HepG2 (cell line): ENCODE measurements around the gene VEPH1. TPM values are rescaled to one million over a fixed set of nuclear protein-coding genes. Genes with fewer than 3 reads are reported as not detected.

ENCODE experiments used
- ATAC-seq: fragments of 200-7000 bp; cut with Tn5 transposase; 3 replicates; pipeline ENCODE4 v1.9.1; 2020; ENCODE audit warnings: mild to moderate bottlenecking, moderate library complexity
- BruUV-seq: library from RNA; stranded (reverse); fragments of 400-500 nt; replicated peaks from 2 replicates; lab custom pipeline; 2021; lab: Mats Ljungman, UMichigan
- CTCF ChIA-PET: fragments of 300-600 bp; formaldehyde crosslinking; extraction: SDS; loops from one replicate; lab custom pipeline; 2021; ENCODE audit warnings: low total read pairs, inconsistent platforms, low intra/inter-chr PET ratio; lab: Yijun Ruan, JAX
- POLR2A ChIA-PET: fragments of 350-600 bp; sonication (Branson Sonifier 250); formaldehyde crosslinking; loops from one replicate; lab custom pipeline; 2020; ENCODE audit warnings: antibody characterized with exemption, inconsistent platforms; lab: Yijun Ruan, JAX
- DNase-seq: peaks from one replicate; pipeline ENCODE4 v3.0.0-alpha.2; 2015; ENCODE audit warnings: low spot score
- FAIRE-seq: peaks from 3 replicates; lab custom pipeline; 2011; peaks lifted over from hg19 to GRCh38; lab: Jason Lieb, UNC
- H2AFZ ChIP-seq: one replicate; pipeline ENCODE4 v1.6.1; 2011; ENCODE audit warnings: low read length, inconsistent platforms
- H3K27ac ChIP-seq: fragments of 300-600 bp; 3 replicates; pipeline ENCODE4 v1.8.0; 2011; ENCODE audit warnings: mixed run types, mild to moderate bottlenecking, mixed read lengths, low read length, inconsistent platforms; ENCODE audit not compliant: insufficient read depth; ENCODE audit errors: extremely low read length
- H3K27me3 ChIP-seq, 2 experiments: fragments of 200-600 bp in 1 of 2; 2 replicates in 1 of 2; 3 replicates in 1 of 2; pipeline versions ENCODE4 v1.6.0 to v1.8.0; 2011; ENCODE audit warnings: low read length in 2 of 2, mild to moderate bottlenecking in 2 of 2, moderate library complexity in 2 of 2, inconsistent platforms in 1 of 2; ENCODE audit not compliant: insufficient read depth in 2 of 2, control insufficient read depth in 1 of 2
- H3K36me3 ChIP-seq, 2 experiments: fragments of 200-600 bp in 1 of 2; replicated peaks in 1 of 2; 2 replicates in 1 of 2; 3 replicates in 1 of 2; pipeline versions ENCODE4 v1.5.1 to v1.8.0; 2011; ENCODE audit warnings: low read length in 2 of 2, inconsistent platforms in 1 of 2; ENCODE audit not compliant: insufficient read depth in 2 of 2, control insufficient read depth in 1 of 2
- H3K4me1 ChIP-seq: 2 replicates; pipeline ENCODE4 v1.5.1; 2012; ENCODE audit warnings: low read length, inconsistent platforms; ENCODE audit not compliant: insufficient read depth
- H3K4me2 ChIP-seq: 2 replicates; pipeline ENCODE4 v1.6.0; 2011; ENCODE audit warnings: low read depth, low read length, inconsistent platforms
- H3K4me3 ChIP-seq, 3 experiments: fragments of 200-600 bp in 1 of 3; sonication (generic), shearing (Covaris generic) in 1 of 3; replicated peaks in 1 of 3; 2 replicates each; pipeline ENCODE4 v1.5.1; 2011 to 2016; ENCODE audit warnings: low read length in 3 of 3, inconsistent platforms in 2 of 3, low read depth in 2 of 3, mild to moderate bottlenecking in 2 of 3, control low read depth in 1 of 3, mixed read lengths in 1 of 3; ENCODE audit not compliant: insufficient read depth in 1 of 3
- H3K79me2 ChIP-seq: one replicate; pipeline ENCODE4 v1.6.1; 2011; ENCODE audit warnings: low read length, inconsistent platforms; ENCODE audit not compliant: insufficient read depth
- H3K9ac ChIP-seq: 2 replicates; pipeline ENCODE4 v1.6.0; 2011; ENCODE audit warnings: mild to moderate bottlenecking, low read depth, low read length, inconsistent platforms; ENCODE audit not compliant: insufficient read depth
- H3K9me3 ChIP-seq: 2 replicates; pipeline ENCODE4 v1.5.1; 2012; ENCODE audit warnings: mild to moderate bottlenecking, low read length
- H4K20me1 ChIP-seq: 2 replicates; pipeline ENCODE4 v1.6.0; 2011; ENCODE audit warnings: inconsistent platforms, mild to moderate bottlenecking, low read length, moderate library complexity; ENCODE audit not compliant: insufficient read depth
- CBX5 ChIP-seq: sonication (generic); formaldehyde crosslinking; IDR thresholded peaks from 2 replicates; pipeline ENCODE4 v1.4.0; 2020; ENCODE audit warnings: missing genetic modification reagents, borderline replicate concordance
- CHD4 ChIP-seq: fragments of 200-600 bp; sonication (generic); IDR thresholded peaks from 2 replicates; pipeline ENCODE4 v1.7.0; 2017; ENCODE audit warnings: mild to moderate bottlenecking, low read length, borderline replicate concordance
- CREB1 ChIP-seq, 2 experiments: fragments of 450-650 bp in 1 of 2; IDR thresholded peaks; 2 replicates each; pipeline ENCODE4 v1.6.1; 2016 to 2017; ENCODE audit warnings: control low read depth in 1 of 2, mild to moderate bottlenecking in 1 of 2, missing compliant biosample characterization in 1 of 2, missing genetic modification characterization in 1 of 2
- DPF2 ChIP-seq: sonication (generic); formaldehyde crosslinking; IDR thresholded peaks from 2 replicates; pipeline ENCODE4 v1.4.0; 2020; ENCODE audit warnings: mild to moderate bottlenecking, low read depth, missing genetic modification reagents, borderline replicate concordance
- FOXK1 ChIP-seq: sonication (generic); formaldehyde crosslinking; IDR thresholded peaks from 2 replicates; pipeline ENCODE4 v1.4.0; 2020; ENCODE audit warnings: low read depth, missing genetic modification reagents, borderline replicate concordance
- KLF16 ChIP-seq, 2 experiments: sonication (generic) in 1 of 2; formaldehyde crosslinking in 1 of 2; IDR thresholded peaks; 2 replicates each; pipeline versions ENCODE4 v1.6.1 to v1.8.0; 2016 to 2023; ENCODE audit warnings: missing genetic modification reagents in 2 of 2, missing compliant biosample characterization in 1 of 2
- MAFG ChIP-seq: sonication (generic); formaldehyde crosslinking; IDR thresholded peaks from 2 replicates; pipeline ENCODE4 v1.5.1; 2020; ENCODE audit warnings: mild to moderate bottlenecking, missing genetic modification reagents
- NR3C1 ChIP-seq: sonication (generic); formaldehyde crosslinking; IDR thresholded peaks from 2 replicates; pipeline ENCODE4 v1.4.0; 2020; ENCODE audit warnings: missing genetic modification reagents
- PCBP2 ChIP-seq: fragments of 200-400 bp; formaldehyde crosslinking; optimal IDR thresholded peaks from 2 replicates; pipeline ENCODE3; 2018; ENCODE audit warnings: low read length, low read depth; ENCODE audit not compliant: poor library complexity, severe bottlenecking
- RBM22 ChIP-seq: fragments of 200-400 bp; formaldehyde crosslinking; optimal IDR thresholded peaks from 2 replicates; pipeline ENCODE3; 2017; ENCODE audit warnings: mild to moderate bottlenecking, low read length, moderate library complexity
- SIX1 ChIP-seq: sonication (generic); formaldehyde crosslinking; IDR thresholded peaks from 2 replicates; pipeline ENCODE4 v1.4.0; 2020; ENCODE audit warnings: missing genetic modification reagents, borderline replicate concordance
- ZNF446 ChIP-seq: sonication (generic); formaldehyde crosslinking; IDR thresholded peaks from 2 replicates; pipeline ENCODE4 v1.5.0; 2020; ENCODE audit warnings: mild to moderate bottlenecking, missing genetic modification reagents
- ZNF569 ChIP-seq: sonication (generic); formaldehyde crosslinking; IDR thresholded peaks from 2 replicates; pipeline ENCODE4 v1.5.0; 2020; ENCODE audit warnings: mild to moderate bottlenecking, missing genetic modification reagents, moderate library complexity, borderline replicate concordance
- ZNF577 ChIP-seq: sonication (generic); formaldehyde crosslinking; IDR thresholded peaks from 2 replicates; pipeline ENCODE4 v1.4.0; 2020; ENCODE audit warnings: mild to moderate bottlenecking, low read depth, missing genetic modification reagents, borderline replicate concordance
- ZNF747 ChIP-seq: sonication (generic); formaldehyde crosslinking; IDR thresholded peaks from 2 replicates; pipeline ENCODE4 v1.8.1; 2023; ENCODE audit warnings: missing genetic modification reagents, mild to moderate bottlenecking, borderline replicate concordance
- WGBS: methylation state at CpG from one replicate; pipeline ENCODE4 v1.1.6; 2017; ENCODE audit warnings: low lambda C conversion rate; 5-methylcytosine and 5-hydroxymethylcytosine counted together
- in situ Hi-C: cut with HindIII; loops from 2 replicates; pipeline ENCODE4 v1.10.0; 2017; ENCODE audit warnings: low pct_unique_long_range_greater_than_20kb; ENCODE audit not compliant: extremely low pct_ligation_motif_present
- intact Hi-C: fragments of 100-400 bp; cut with micrococcal nuclease; formaldehyde crosslinking; loops from one replicate; pipeline ENCODE4 v1.10.0; 2022; ENCODE audit not compliant: unreplicated experiment
- polyA plus RNA-seq, 8 experiments: library from polyadenylated mRNA; depleted of rRNA in 3 of 8; stranded (reverse) in 7 of 8; unstranded in 1 of 8; fragments of >200 nt; fragmentation: Illumina TruSeq in 4 of 8; extraction: Trizol in 4 of 8; gene quantifications; 2 replicates each; pipeline versions ENCODE4 v1.2.1 to v1.2.3, GENCODE V29; 2011 to 2016; ENCODE audit warnings: low read depth in 4 of 8, missing spikeins in 1 of 8, mixed read lengths in 1 of 8; ENCODE audit not compliant: insufficient read depth in 1 of 8
- total RNA-seq, 5 experiments: library from RNA; depleted of rRNA; stranded (reverse); fragments of >200 nt; fragmentation: Illumina TruSeq; extraction: Trizol; gene quantifications; 2 replicates each; pipeline ENCODE4 v1.2.3, GENCODE V29; 2016; ENCODE audit warnings: low read depth in 1 of 5
- TF ChIP-seq, protein P1 (sequence below): sonication (generic); formaldehyde crosslinking; IDR thresholded peaks from 2 replicates; pipeline ENCODE4 v1.5.1; 2020; ENCODE audit warnings: mild to moderate bottlenecking, missing genetic modification reagents, borderline replicate concordance
- TF ChIP-seq, protein P2 (sequence below): sonication (generic); formaldehyde crosslinking; IDR thresholded peaks from 2 replicates; pipeline ENCODE4 v1.5.0; 2020; ENCODE audit warnings: mild to moderate bottlenecking, low read depth, missing genetic modification reagents, borderline replicate concordance

The VEPH1 gene
- total and polyA plus RNA-seq, 2 of the 13 experiments (the other 11 are each of a cell fraction or from before 2014, with no cell fraction given): not detected

DNA sequence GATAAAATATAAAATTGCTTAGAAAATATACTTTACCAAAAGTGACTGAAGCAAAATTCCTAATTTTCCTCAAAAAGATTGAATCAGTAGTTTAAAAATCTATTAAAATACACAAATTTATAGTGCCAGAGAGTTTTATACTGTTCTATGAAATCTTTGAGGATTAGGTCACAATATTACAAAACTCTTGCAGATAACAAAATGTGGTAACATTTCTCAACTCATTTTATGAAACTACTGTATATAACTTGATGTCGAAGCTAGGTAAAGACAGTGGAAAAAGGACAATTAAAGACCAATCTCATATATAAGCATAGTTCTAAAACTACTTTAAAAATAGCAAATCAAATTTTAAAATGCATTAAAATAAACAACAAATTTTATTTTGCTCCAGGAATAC, 15.9 kb downstream of the VEPH1 start:
- Histone ChIP-seq H3K4me3 (no peak overlapping the region), H4K20me1 (no peaks in the 10 kb centered on the region), H3K9me3 (no peaks in the 10 kb centered on the region), H3K27me3 (no peaks in the 10 kb centered on the region), H3K27ac (no peak overlapping the region), H3K9ac (no peak overlapping the region), H3K4me2 (no peak overlapping the region), H3K36me3 (no peaks in the 10 kb centered on the region), H3K79me2 (no peaks in the 10 kb centered on the region), H3K4me1 (no peaks in the 10 kb centered on the region), H2AFZ (no peak overlapping the region)
- ATAC-seq (no peak), DNase-seq (no peak), FAIRE-seq (no peak)
- in situ Hi-C loops: no loop called here
- TF ChIP-seq CBX5 (CRISPR knock-in tag) (no peak), SIX1 (no peak)
- CTCF ChIA-PET: no interaction called here
- POLR2A ChIA-PET: no interaction called here
- no TSS peak for BruUV-seq
- WGBS: 5% methylated on average over 1 of the region's 1 CpG
- intact Hi-C loops: no loop called here

DNA sequence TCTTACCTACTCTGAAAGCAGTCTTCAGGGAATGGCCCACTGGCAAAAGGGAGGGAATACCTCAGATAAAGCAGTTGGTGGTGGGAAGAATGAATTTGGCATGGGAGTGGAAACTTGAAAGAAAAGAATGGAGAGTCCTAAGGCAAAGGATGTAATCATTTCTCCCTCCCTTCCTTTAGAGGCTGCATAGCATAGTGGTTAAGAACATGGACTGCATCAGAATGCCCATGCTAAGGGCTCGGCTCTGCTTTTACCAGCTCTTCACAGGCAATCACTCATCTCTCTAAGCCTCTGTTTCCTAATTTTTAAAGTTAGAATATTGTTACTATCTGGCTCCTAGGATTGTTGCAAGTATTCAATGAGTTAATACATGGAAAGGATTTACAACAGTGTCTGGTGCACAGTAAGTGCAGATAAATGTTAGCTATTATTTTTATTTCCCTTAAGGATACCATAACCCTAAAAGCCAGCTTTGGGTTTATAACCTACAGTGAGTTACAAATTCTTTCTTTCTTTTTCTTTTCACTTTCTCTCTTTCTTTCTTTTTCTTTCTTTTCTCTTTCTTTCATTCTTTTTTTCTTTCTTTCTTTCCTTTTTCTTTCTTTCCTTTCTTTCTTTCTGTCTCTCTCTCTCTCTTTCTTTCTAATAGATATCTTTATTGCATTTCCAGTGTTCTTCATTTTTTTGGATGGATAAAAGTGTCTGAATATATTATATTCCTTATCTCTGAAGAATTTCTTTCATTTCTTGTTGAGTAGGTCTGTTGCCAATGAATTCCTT, 23.6 kb downstream of the VEPH1 start:
- 8% methylated on average over 1 of the region's 1 CpG for WGBS
- Histone ChIP-seq H3K4me3 (no peak overlapping the region), H3K36me3 (no peaks in the 10 kb centered on the region), H4K20me1 (no peaks in the 10 kb centered on the region), H3K27ac (no peak overlapping the region), H3K4me1 (no peaks in the 10 kb centered on the region), H3K9me3 (no peaks in the 10 kb centered on the region), H3K4me2 (no peak overlapping the region), H2AFZ (no peak overlapping the region), H3K9ac (no peak overlapping the region), H3K79me2 (no peaks in the 10 kb centered on the region), H3K27me3 (no peaks in the 10 kb centered on the region)
- ChIA-PET CTCF (no interaction called here), POLR2A (no interaction called here)
- intact Hi-C loops: no loop called here
- in situ Hi-C loops: no loop called here
- ATAC-seq: no peak
- BruUV-seq: no TSS peak
- DNase-seq: no peak
- no peak for FAIRE-seq
- no peak for TF ChIP-seq ZNF569 (CRISPR knock-in tag)
- no peak for TF ChIP-seq CHD4
- TF ChIP-seq, protein P1, sequence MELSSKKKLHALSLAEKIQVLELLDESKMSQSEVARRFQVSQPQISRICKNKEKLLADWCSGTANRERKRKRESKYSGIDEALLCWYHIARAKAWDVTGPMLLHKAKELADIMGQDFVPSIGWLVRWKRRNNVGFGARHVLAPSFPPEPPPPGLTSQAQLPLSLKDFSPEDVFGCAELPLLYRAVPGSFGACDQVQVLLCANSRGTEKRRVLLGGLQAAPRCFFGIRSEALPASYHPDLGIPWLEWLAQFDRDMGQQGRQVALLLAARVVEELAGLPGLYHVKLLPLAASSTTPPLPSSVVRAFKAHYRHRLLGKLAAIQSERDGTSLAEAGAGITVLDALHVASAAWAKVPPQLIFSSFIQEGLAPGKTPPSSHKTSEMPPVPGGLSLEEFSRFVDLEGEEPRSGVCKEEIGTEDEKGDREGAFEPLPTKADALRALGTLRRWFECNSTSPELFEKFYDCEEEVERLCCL (CRISPR knock-in tag): no peak
- no peak for TF ChIP-seq CREB1 (IDR thresholded peaks at IDR 0.05)
- TF ChIP-seq CREB1 (CRISPR knock-in tag; IDR thresholded peaks at IDR 0.05): no peak
- TF ChIP-seq KLF16 (CRISPR knock-in tag; IDR thresholded peaks at IDR 0.05): no peak
- no peak for TF ChIP-seq PCBP2
- TF ChIP-seq, protein P2, sequence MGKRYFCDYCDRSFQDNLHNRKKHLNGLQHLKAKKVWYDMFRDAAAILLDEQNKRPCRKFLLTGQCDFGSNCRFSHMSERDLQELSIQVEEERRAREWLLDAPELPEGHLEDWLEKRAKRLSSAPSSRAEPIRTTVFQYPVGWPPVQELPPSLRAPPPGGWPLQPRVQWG (CRISPR knock-in tag): no peak
- TF ChIP-seq ZNF446 (CRISPR knock-in tag): no peak
- TF ChIP-seq RBM22: no peak
- no peak for TF ChIP-seq DPF2 (CRISPR knock-in tag)
- TF ChIP-seq FOXK1: no peak
- TF ChIP-seq ZNF747: no peak
- TF ChIP-seq MAFG (CRISPR knock-in tag): no peak
- no peak for TF ChIP-seq ZNF577 (CRISPR knock-in tag)
- no peak for TF ChIP-seq NR3C1
